ENCODE data around the gene MOGAT3.

Gene MOGAT3

GRCh38 chr7:101245147-101245668 is 44.4 kb upstream of the MOGAT3 start:
- Histone ChIP-seq H3K9ac (ENCODE audit: low read length) (peak overlapping the region; percentile 95), H2AFZ (ENCODE audit: low read length) (no peak overlapping the region), H3K36me3 (ENCODE audit: insufficient read depth, low read length) (peaks cover 33% of the 10 kb centered on the region), H3K4me2 (ENCODE audit: low read length) (peak overlapping the region; percentile 86), H3K27me3 (ENCODE audit: insufficient read depth, low read length) (no peaks in the 10 kb centered on the region), H3K9me2 (ENCODE audit: low read depth, low read length) (no peaks in the 10 kb centered on the region), H3K4me1 (ENCODE audit: insufficient read depth, low read length, severe bottlenecking) (peaks cover 28% of the 10 kb centered on the region), H4K20me1 (ENCODE audit: insufficient read depth, low read length) (no peaks in the 10 kb centered on the region), H3K9me3 (ENCODE audit: low read length) (no peaks in the 10 kb centered on the region), H3K79me2 (ENCODE audit: insufficient read depth, low read length) (peaks cover 11% of the 10 kb centered on the region), H3F3A (ENCODE audit: insufficient read depth, low read length) (no peaks in the 10 kb centered on the region), H3K27ac (ENCODE audit: low read depth, low read length, poor library complexity, severe bottlenecking) (no peak overlapping the region), H3K4me3 (ENCODE audit: low read depth, low read length, poor library complexity, severe bottlenecking) (peak overlapping the region; percentile 86)
- TF ChIP-seq CTCF (IDR thresholded peaks at IDR 0.05; ENCODE audit: low read length), result no peak
- no peak for TF ChIP-seq EZH2 (IDR thresholded peaks at IDR 0.05; ENCODE audit: borderline replicate concordance, low read length)

DNA sequence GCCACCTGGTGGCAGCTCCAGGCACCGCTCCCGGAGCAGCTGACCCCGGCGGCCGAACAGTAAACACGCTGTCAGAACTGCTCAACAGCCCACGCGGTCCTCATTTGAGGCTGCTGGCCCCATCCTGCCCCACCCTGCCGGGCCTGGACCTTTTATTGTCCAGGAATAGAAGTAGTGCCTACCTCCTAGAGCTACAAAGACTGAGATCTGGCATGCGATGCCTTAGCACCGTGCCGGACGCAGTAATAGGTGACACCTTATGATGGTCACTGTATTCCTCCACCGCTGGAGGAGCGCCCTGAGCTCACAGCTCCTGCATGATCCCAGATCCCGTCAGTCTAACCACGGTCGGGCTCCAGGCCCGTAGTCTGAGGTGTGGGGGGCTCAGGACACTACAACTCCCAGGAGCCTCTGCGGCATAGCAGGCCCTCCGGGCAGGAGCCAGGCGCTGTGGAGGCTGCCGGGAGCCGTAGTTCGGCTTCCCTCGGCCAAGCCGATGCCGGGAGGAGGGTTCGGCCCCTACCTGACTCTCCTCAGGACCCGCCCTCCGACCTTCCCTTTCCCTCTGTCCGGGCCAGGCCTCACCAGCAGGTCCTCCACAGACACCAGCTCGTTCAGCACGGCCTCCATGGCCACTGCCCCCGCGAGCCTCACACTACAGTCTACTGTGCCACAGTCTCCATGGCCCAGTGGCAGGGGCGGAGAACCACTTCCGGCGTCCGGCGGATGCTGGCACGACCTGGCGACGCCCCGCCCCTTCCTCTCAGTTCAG is 43.7 kb upstream of the MOGAT3 start, which contains the start of gene FIS1:
Gene FIS1 (minus strand): TSS at position 707 of the 772 bp plus-strand sequence. CDS start 77 bp downstream, at position 630.
- no peaks in the 10 kb centered on the region for H3K27me3 ChIP-seq (ENCODE audit: insufficient read depth, low read length)
- peaks cover 25% of the 10 kb centered on the region for H3K4me1 ChIP-seq (ENCODE audit: insufficient read depth, low read length, severe bottlenecking)
- peaks cover 40% of the 10 kb centered on the region for H3K36me3 ChIP-seq (ENCODE audit: insufficient read depth, low read length)
- TF ChIP-seq EZH2 (IDR thresholded peaks at IDR 0.05; ENCODE audit: borderline replicate concordance, low read length), result no peak
- peak; percentile 99 for TF ChIP-seq CTCF (IDR thresholded peaks at IDR 0.05; ENCODE audit: low read length)
- H3K4me2 ChIP-seq (ENCODE audit: low read length), result peak within 1 kb of the TSS; percentile 86
- H3K27ac ChIP-seq (ENCODE audit: low read depth, low read length, poor library complexity, severe bottlenecking), result peak within 1 kb of the TSS; percentile 71
- H3K9me3 ChIP-seq (ENCODE audit: low read length), result no peaks in the 10 kb centered on the region
- no peaks in the 10 kb centered on the region for H3K9me2 ChIP-seq (ENCODE audit: low read depth, low read length)
- peak within 1 kb of the TSS; percentile 86 for H3K4me3 ChIP-seq (ENCODE audit: low read depth, low read length, poor library complexity, severe bottlenecking)
- no peaks in the 10 kb centered on the region for H3F3A ChIP-seq (ENCODE audit: insufficient read depth, low read length)
- peak within 1 kb of the TSS; percentile 95 for H3K9ac ChIP-seq (ENCODE audit: low read length)
- H2AFZ ChIP-seq (ENCODE audit: low read length), result no peak within 1 kb of the TSS
- no peaks in the 10 kb centered on the region for H4K20me1 ChIP-seq (ENCODE audit: insufficient read depth, low read length)
- H3K79me2 ChIP-seq (ENCODE audit: insufficient read depth, low read length), result peaks cover 8% of the 10 kb centered on the region; the same call in 1 of the 2 replicates

DNA sequence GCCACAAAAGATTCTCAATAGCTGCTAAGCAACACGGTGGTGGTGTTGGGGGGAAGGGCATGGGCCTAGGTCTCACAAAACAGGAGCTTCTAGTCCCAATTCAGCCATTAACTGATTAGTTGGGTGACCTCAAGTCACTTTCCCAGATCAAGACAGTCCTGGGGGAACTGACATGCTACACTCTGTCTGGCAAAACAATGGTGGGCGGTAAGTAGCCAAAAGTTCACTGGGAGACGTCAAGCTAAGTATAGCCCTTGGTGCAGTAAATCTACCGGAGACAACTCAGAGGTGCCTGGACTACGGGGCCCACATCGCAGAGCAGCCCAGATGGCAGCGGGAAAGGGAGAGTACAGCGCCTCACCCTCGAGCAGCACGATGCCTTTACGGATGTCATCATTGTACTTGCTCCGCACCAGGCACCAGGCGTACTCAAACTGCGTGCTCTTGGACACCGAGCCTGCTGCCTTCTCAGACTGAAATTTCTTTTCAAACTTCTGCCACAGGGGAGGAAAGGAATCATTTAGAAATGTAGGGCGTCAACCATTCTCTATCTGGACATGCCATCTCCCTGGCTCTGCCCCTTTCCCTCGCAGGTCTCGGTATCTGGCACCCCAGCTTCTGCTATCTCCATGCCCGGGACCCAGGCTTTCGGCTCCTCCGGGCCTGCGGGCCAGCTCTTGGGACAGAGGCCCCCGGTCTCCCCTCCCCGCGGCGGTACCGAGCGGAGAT is 43.0 kb upstream of the MOGAT3 start:
- Histone ChIP-seq H2AFZ (ENCODE audit: low read length) (no peak overlapping the region), H3F3A (ENCODE audit: insufficient read depth, low read length) (no peaks in the 10 kb centered on the region), H3K36me3 (ENCODE audit: insufficient read depth, low read length) (peaks cover 47% of the 10 kb centered on the region), H3K4me2 (ENCODE audit: low read length) (peak overlapping the region; percentile 86), H3K9me3 (ENCODE audit: low read length) (no peaks in the 10 kb centered on the region), H3K79me2 (ENCODE audit: insufficient read depth, low read length) (peaks cover 8% of the 10 kb centered on the region; the same call in 1 of the 2 replicates), H4K20me1 (ENCODE audit: insufficient read depth, low read length) (no peaks in the 10 kb centered on the region), H3K27ac (ENCODE audit: low read depth, low read length, poor library complexity, severe bottlenecking) (peak overlapping the region; percentile 8), H3K4me1 (ENCODE audit: insufficient read depth, low read length, severe bottlenecking) (peaks cover 25% of the 10 kb centered on the region), H3K27me3 (ENCODE audit: insufficient read depth, low read length) (no peaks in the 10 kb centered on the region), H3K9ac (ENCODE audit: low read length) (peak overlapping the region; percentile 95), H3K9me2 (ENCODE audit: low read depth, low read length) (no peaks in the 10 kb centered on the region), H3K4me3 (ENCODE audit: low read depth, low read length, poor library complexity, severe bottlenecking) (peak overlapping the region; percentile 86)
- TF ChIP-seq EZH2 (IDR thresholded peaks at IDR 0.05; ENCODE audit: borderline replicate concordance, low read length) (no peak), CTCF (IDR thresholded peaks at IDR 0.05; ENCODE audit: low read length) (no peak)

Data from OCI-LY1 (cell line).